ENCODE data around the gene SYNGAP1.

GRCh38 chr6:33392595-33392948, 27.3 kb upstream of the SYNGAP1 start:
- TF ChIP-seq CTCF (IDR thresholded peaks at IDR 0.05; ENCODE audit: insufficient read depth, low read depth, low read length) (no peak), EZH2 (IDR thresholded peaks at IDR 0.05; ENCODE audit: insufficient read depth, low read length) (no peak)
